Endodermal cell (in vitro differentiated cells): ENCODE data around the gene ARRDC5. TPM values are rescaled to one million over a fixed set of nuclear protein-coding genes. Genes with fewer than 3 reads are reported as not detected.

Experiments used
- DNase-seq: peaks from one replicate; pipeline ENCODE4 v3.0.0-alpha.2; 2017
- H3K27ac ChIP-seq: 2 replicates; pipeline ENCODE4 v1.5.1; 2013; ENCODE audit warnings: mild to moderate bottlenecking, low read depth, low read length, moderate library complexity
- H3K27me3 ChIP-seq: 2 replicates; pipeline ENCODE4 v1.6.1; 2013; ENCODE audit warnings: mild to moderate bottlenecking, low read length, moderate library complexity; ENCODE audit not compliant: insufficient read depth, control insufficient read depth, poor library complexity, severe bottlenecking
- H3K36me3 ChIP-seq: 2 replicates; pipeline ENCODE4 v1.7.0; 2013; ENCODE audit warnings: mild to moderate bottlenecking, low read length, moderate library complexity; ENCODE audit not compliant: control insufficient read depth, insufficient read depth
- H3K4me1 ChIP-seq: one replicate; pipeline ENCODE4 v1.7.0; 2013; ENCODE audit warnings: low read length; ENCODE audit not compliant: control insufficient read depth, insufficient read depth
- H3K4me3 ChIP-seq: 2 replicates; pipeline ENCODE4 v1.5.1; 2013; ENCODE audit warnings: mild to moderate bottlenecking, low read length, moderate library complexity
- H3K9ac ChIP-seq: 2 replicates; pipeline ENCODE4 v1.6.1; 2013; ENCODE audit warnings: mild to moderate bottlenecking, low read length, moderate library complexity; ENCODE audit not compliant: poor library complexity, severe bottlenecking; ENCODE audit errors: extremely low read depth
- H3K9me3 ChIP-seq: 2 replicates; pipeline ENCODE4 v1.6.1; 2013; ENCODE audit warnings: mild to moderate bottlenecking, low read length, moderate library complexity; ENCODE audit not compliant: control insufficient read depth
- H3K27ac Mint-ChIP-seq: 2 replicates; pipeline ENCODE4 v1.8.0; 2020; ENCODE audit warnings: mixed read lengths
- H3K27me3 Mint-ChIP-seq: 2 replicates; pipeline ENCODE4 v1.8.0; 2021; ENCODE audit warnings: mild to moderate bottlenecking, mixed read lengths; ENCODE audit not compliant: insufficient read depth
- H3K36me3 Mint-ChIP-seq: 2 replicates; pipeline ENCODE4 v1.8.0; 2020; ENCODE audit warnings: low read depth, mixed read lengths
- H3K4me1 Mint-ChIP-seq: 2 replicates; pipeline ENCODE4 v1.8.0; 2020; ENCODE audit warnings: mixed read lengths
- H3K4me3 Mint-ChIP-seq: 2 replicates; pipeline ENCODE4 v1.8.0; 2020; ENCODE audit warnings: mild to moderate bottlenecking, moderate library complexity, mixed read lengths
- H3K9me3 Mint-ChIP-seq: 2 replicates; pipeline ENCODE4 v1.8.0; 2020; ENCODE audit warnings: mild to moderate bottlenecking, mixed read lengths
- WGBS, 2 experiments: methylation state at CpG; one replicate each; pipeline versions ENCODE4 v1.1.5 to v1.1.7; 2013; ENCODE audit warnings: missing lambda C conversion rate in 2 of 2, mixed read lengths in 1 of 2; ENCODE audit not compliant: insufficient coverage in 1 of 2, insufficient read length in 1 of 2; 5-methylcytosine and 5-hydroxymethylcytosine counted together
- total RNA-seq, 2 donors: library from RNA; stranded (reverse); fragmentation: NEBNext Ultra II Directional in 1 of 2; extraction: Animal tissue kit (Norgen Biotek cat#: 25700) in 1 of 2; gene quantifications; 2 replicates in 1 of 2; 3 replicates in 1 of 2; pipeline ENCODE4 v1.2.1, GENCODE V29; 2021
- TF ChIP-seq, protein P1 (sequence below): fragments of 200-600 bp; sonication (generic); conservative IDR thresholded peaks from 2 replicates; pipeline ENCODE4 v1.5.0; 2021; ENCODE audit warnings: antibody characterized with exemption, mild to moderate bottlenecking

The ARRDC5 gene
- total RNA-seq, 2 donors from 2014 or later, result not detected

DNA sequence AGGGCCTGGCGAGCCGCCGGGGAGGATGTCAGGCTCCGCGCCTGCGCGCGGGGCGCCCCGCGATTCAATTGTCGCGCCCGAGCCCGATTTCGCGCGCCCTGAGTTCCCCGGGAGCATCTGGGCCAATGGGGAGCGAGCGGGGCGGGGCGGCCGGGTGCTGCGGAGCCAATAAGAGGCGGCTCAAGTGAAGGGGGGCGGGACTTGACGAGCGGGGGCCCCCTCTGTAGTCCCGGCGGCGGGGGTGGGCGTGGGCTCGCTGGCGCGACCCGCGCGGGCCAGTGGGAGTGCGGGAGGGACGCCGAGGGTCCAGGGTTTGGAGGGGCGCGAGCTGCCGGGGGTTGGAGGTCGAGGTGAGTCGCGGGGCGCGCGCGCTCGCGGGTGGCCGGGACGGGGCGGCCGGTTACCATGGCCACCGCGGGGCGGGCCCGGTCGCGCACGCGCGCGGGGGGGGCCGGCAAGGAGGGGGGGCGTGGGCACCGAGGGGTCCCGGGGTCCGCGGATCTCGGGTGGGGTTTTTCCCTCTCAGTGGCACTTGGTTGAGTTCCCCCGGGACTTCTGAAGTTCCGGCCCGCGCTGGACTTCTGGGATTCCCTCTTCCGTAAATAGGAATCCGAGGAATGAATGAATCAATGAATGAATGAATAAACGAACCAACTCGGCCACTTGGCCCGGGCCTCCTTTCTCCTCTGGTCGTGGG, 7.3 kb upstream of the ARRDC5 start:
- H3K4me1 Mint-ChIP-seq, result peaks cover 22% of the 10 kb centered on the region
- no peaks in the 10 kb centered on the region for H3K9me3 ChIP-seq
- peak overlapping the region; percentile 66 for H3K27ac Mint-ChIP-seq
- H3K4me3 Mint-ChIP-seq, result peak overlapping the region; percentile 74
- peak overlapping the region; percentile 55 for H3K27ac ChIP-seq
- peaks cover 28% of the 10 kb centered on the region for H3K36me3 Mint-ChIP-seq
- H3K9ac ChIP-seq, result peak overlapping the region; percentile 38
- no peaks in the 10 kb centered on the region for H3K9me3 Mint-ChIP-seq
- H3K36me3 ChIP-seq, result peaks cover 24% of the 10 kb centered on the region
- peak; percentile 96 for DNase-seq
- H3K27me3 ChIP-seq, result no peaks in the 10 kb centered on the region
- peaks cover 4% of the 10 kb centered on the region for H3K27me3 Mint-ChIP-seq
- H3K4me3 ChIP-seq, result peak overlapping the region; percentile 78
- peaks cover 12% of the 10 kb centered on the region for H3K4me1 ChIP-seq
- TF ChIP-seq, protein P1, sequence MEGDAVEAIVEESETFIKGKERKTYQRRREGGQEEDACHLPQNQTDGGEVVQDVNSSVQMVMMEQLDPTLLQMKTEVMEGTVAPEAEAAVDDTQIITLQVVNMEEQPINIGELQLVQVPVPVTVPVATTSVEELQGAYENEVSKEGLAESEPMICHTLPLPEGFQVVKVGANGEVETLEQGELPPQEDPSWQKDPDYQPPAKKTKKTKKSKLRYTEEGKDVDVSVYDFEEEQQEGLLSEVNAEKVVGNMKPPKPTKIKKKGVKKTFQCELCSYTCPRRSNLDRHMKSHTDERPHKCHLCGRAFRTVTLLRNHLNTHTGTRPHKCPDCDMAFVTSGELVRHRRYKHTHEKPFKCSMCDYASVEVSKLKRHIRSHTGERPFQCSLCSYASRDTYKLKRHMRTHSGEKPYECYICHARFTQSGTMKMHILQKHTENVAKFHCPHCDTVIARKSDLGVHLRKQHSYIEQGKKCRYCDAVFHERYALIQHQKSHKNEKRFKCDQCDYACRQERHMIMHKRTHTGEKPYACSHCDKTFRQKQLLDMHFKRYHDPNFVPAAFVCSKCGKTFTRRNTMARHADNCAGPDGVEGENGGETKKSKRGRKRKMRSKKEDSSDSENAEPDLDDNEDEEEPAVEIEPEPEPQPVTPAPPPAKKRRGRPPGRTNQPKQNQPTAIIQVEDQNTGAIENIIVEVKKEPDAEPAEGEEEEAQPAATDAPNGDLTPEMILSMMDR, result no peak
- WGBS, 2 experiments, result 1% methylated on average over 84 of the region's 85 CpGs; no CpG with 5 or more reads in 1 of the 2 experiments

DNA sequence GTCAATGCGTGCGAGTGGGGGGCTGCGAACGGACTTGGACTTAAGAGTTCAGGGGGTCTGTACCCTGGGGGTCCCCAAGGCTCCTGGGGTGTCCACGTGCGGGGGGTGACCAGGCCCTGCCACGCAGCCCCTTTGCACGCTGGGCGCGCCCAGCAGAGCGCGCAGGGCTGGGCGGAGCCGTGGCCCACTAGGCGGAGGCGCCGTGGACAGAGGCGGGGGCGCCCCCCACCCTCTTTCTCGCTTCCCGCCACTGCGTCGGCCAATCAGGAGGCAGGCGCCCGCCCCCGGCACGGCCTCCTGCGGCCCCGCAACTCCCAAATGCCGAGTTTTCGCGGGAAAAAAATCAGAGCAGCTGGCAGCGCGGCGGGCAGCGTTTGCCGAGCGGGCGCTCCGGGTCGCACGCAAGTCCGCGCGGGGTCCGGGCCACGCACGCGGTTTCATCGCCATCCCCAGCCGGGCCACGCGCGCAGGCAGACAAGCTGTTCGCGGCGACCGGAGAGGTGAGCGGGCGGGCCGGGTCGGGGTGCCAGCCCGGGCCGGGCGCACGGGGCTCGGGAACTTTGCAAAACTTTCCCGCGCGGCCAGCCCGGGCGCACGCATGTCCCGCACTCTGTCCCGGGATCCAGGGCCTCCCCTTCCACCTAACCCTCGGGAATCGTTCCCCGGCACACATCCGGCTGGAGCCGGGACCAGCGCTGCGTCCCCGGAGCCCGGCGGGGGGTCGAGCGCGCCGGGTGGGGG, 6.6 kb upstream of the ARRDC5 start, which contains the start of gene UHRF1:
Gene UHRF1 (plus strand): TSS at position 346 of the 741 bp plus-strand sequence. CDS start 1,385 bp downstream, outside the sequence.
- TF ChIP-seq, protein P1, result no peak
- H3K9me3 Mint-ChIP-seq, result no peaks in the 10 kb centered on the region
- Histone ChIP-seq H3K27ac (peak within 1 kb of the TSS; percentile 55), H3K4me1 (peaks cover 12% of the 10 kb centered on the region), H3K9me3 (no peaks in the 10 kb centered on the region), H3K27me3 (no peaks in the 10 kb centered on the region), H3K9ac (peak within 1 kb of the TSS; percentile 38), H3K4me3 (peak within 1 kb of the TSS; percentile 78), H3K36me3 (peaks cover 19% of the 10 kb centered on the region)
- H3K27ac Mint-ChIP-seq, result peak within 1 kb of the TSS; percentile 66
- peak; percentile 77 for DNase-seq
- WGBS, 2 experiments, result 5 to 8% methylated on average over 53 to 89 of the region's 89 CpGs
- H3K4me3 Mint-ChIP-seq, result peak within 1 kb of the TSS; percentile 74
- peaks cover 4% of the 10 kb centered on the region for H3K27me3 Mint-ChIP-seq
- peaks cover 22% of the 10 kb centered on the region for H3K36me3 Mint-ChIP-seq
- peaks cover 22% of the 10 kb centered on the region for H3K4me1 Mint-ChIP-seq

DNA sequence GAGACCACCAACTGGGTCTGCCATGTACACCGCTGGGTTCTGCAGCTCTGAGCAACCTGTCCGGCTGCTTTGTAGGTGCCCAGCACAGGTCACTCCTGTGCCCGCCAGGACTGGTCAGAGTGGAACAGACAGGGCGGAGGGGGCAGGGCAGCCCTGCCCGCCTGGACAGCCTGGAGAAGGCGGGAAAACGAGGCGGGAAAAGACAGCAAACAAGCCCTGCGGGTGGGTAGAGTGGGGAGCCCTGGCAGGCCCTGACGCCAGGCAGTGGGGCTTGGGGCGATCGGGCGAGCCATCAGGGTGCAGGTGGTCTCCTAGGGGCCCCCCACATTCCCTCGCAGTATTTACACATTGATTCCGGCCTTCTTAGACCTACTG, 6.1 kb upstream of the ARRDC5 start:
- Mint-ChIP-seq H3K9me3 (no peaks in the 10 kb centered on the region), H3K27me3 (peaks cover 4% of the 10 kb centered on the region), H3K4me1 (peaks cover 22% of the 10 kb centered on the region), H3K27ac (no peak overlapping the region), H3K4me3 (peak overlapping the region; percentile 74), H3K36me3 (peaks cover 17% of the 10 kb centered on the region)
- Histone ChIP-seq H3K27me3 (no peaks in the 10 kb centered on the region), H3K9ac (no peak overlapping the region), H3K4me3 (no peak overlapping the region), H3K9me3 (no peaks in the 10 kb centered on the region), H3K27ac (no peak overlapping the region), H3K4me1 (peaks cover 12% of the 10 kb centered on the region), H3K36me3 (peaks cover 19% of the 10 kb centered on the region)
- DNase-seq, result peak; percentile 69
- TF ChIP-seq, protein P1, result no peak
- WGBS, 2 experiments, result 86% methylated on average over 12 to 15 of the region's 15 CpGs
